GM12892 (cell line): ENCODE data around the gene HEMK1.

ENCODE experiments used
- POLR2A ChIP-seq: IDR thresholded peaks from 2 replicates; pipeline ENCODE4 v1.6.1; 2011; ENCODE audit warnings: low read depth, low read length, control low read depth
- POLR2AphosphoS5 ChIP-seq: IDR thresholded peaks from 2 replicates; pipeline ENCODE4 v1.6.1; 2011; ENCODE audit warnings: low read depth, low read length, control low read depth
- TAF1 ChIP-seq: IDR thresholded peaks from 2 replicates; pipeline ENCODE4 v1.6.1; 2011; ENCODE audit warnings: low read depth, mild to moderate bottlenecking, control low read depth, low read length, borderline replicate concordance

DNA sequence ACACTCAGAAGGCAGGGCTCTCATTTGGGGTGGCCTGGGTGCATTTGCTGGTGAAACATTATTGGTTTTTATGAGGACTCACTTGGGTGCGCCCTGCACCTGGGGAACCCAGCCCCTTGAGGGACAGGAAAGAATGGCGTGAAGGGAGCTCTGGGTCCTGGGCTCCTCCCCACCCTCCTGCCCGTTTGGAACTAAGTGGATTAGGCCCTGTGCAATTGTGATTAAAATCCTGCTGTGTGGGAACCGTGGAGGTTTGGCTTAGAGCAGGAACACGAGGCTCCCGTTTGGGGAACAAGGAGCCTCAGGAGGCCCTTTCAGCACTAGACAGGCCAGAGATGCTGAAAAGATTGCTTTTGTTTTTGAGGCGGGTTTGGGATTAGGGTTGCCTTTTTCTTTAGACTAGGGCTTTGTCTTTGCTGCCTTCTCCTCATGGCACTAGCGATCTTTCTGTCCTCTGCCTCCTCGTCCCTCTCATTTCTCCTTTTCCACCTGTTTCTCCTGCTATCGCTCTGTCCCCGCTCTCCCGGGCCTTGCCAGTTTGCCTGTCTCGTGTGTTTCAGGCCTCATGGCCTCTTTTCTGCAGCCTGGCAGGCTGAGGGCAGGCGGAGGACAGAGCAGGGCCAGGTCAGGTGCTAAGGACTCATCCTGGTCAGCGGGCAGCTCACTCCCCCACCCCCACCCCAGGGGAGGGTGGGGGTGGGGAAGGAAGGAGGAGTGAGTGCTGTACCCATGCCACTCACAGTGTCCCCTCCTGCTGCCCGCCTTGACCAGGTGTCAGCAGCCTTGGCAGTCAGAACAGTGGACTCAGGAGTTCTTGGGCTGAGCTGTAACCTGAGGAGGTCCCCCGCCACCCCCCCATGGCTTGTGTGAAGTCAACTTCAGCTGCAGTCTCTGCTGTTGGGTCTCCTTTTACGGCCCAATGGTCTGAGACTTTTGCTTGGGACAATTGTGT is 56.2 kb downstream of the HEMK1 start:
- TF ChIP-seq POLR2AphosphoS5 (no peak), POLR2A (no peak), TAF1 (no peak)
